GM18511 (cell line): ENCODE data around the gene MAP3K7CL.
A peak's percentile ranks its signal among the peaks of the same experiment; 100 is the strongest.

Source experiments
- ATAC-seq: cut with Tn5 transposase; IDR thresholded peaks from one replicate; pipeline ENCODE4 v1.9.1; 2021; ENCODE audit warnings: mild to moderate bottlenecking, moderate library complexity; ENCODE audit not compliant: unreplicated experiment

Gene MAP3K7CL

GRCh38 chr21:29130270-29130969 is at the start of gene MAP3K7CL:
Gene MAP3K7CL, plus strand, starts transcription at chr21:29130644. Its CDS starts 2,701 bp downstream, at chr21:29133345.
- no peak for ATAC-seq

GRCh38 chr21:29082046-29082815 is 48.2 kb upstream of the MAP3K7CL start:
- ATAC-seq: no peak

DNA sequence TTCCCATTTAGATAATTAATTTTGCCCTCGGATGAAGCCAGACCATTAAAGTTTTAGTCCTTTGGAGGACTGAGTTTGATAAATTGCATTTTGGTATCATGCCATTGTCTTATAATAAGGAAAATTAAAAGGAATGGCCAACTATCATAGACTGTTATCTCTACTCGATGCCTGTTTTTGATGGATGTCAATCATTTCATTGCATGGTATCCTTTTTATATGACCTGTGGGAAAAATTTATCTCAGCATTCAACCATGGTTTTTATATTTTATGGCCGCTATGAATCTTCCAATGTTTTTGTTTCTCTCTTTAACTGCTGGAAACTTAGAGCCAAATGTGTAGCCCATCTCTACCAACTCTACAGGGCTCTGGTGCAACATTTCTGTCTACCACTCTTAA is 47.1 kb upstream of the MAP3K7CL start:
- no peak for ATAC-seq

- no peak for ATAC-seq
These were observed 46.1 kb upstream of the MAP3K7CL start for GRCh38 chr21:29084372-29084771.

DNA sequence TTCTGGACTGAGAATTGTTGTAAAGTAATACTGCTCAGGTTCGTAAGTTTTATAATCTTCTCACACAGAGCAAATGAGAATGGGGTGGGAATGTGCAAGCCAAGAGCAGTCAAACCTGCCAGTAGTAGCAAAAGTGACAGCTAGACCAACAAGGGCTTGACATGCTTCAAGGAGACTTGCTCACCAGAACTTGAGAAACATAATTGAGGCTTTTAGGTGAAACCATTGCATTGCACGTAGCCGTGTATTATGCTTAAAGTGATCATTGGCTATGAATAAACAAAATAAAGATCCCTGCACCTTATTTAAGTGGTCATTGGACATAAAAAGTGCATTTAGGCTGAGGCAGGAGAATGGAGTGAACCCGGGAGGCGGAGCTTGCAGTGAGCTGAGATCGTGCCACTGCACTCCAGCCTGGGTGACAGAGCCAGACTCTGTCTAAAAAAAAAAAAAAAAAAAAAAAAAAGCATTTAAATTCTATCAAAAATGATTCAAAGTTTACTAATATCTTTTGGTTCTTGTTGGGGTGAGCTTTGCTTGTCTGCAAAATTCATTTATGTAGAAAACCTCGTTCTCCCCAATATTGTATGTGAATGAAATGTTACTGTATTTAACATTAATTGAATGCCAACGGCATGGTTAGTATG is 45.2 kb upstream of the MAP3K7CL start:
- ATAC-seq: no peak

GRCh38 chr21:29091033-29091432 is 39.4 kb upstream of the MAP3K7CL start:
- ATAC-seq: no peak

GRCh38 chr21:29092102-29092959 is 38.1 kb upstream of the MAP3K7CL start:
- ATAC-seq: no peak

DNA sequence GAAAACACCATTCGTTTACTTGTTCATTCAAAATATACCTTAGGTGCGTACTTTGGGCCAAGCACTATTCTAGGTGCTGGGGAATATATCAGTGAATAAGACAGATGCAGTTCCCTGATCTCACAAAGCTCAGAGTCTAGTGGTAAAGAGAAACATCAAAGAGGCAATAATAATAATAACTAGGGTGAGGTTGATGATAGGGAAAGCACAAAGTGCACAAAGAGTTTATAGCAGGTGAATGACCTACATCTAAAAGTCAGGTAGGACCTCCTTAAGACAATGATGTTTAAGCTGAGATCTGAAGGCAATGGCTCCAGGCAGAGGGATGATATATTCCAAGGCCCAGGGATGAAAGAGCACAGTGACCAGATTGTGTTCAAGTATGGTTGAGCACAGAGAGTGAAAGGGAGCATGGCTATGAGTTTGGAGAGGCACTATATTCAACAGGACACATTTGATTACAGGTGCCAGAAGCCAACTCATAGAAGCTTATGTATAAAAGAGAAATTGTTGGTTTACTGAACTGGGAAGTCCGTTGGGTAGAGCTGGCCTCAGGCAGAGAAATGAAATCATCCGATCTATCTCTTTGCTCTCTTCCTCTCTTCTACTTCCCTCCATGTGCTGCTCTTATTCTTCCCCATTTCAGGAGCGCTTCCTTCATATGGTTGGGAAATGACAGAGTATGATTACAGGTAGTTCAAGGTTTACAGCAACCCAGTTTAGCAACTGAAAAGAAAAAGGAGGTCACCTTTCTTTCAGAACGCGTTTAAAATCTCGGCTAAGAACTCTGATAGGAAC is 34.0 kb upstream of the MAP3K7CL start:
- no peak for ATAC-seq

DNA sequence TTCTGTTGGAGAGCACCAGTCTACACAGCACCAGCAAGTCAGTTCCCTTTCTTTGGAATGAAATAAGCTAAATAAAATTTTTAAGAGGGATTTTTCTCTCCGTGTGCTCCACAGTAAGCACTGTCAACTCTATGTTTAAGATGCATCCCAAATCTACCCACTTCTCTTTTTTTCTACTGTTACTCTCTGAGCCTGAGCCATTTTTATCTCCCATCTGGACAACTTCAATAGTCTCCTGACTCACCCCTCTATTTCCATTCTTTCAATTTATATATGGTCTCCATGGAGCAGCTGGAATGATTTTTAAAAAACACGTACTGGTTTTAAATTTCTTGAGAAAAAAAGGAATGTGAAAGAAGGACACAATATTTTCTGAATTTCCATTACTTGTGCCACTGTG is 32.3 kb upstream of the MAP3K7CL start:
- ATAC-seq: no peak

DNA sequence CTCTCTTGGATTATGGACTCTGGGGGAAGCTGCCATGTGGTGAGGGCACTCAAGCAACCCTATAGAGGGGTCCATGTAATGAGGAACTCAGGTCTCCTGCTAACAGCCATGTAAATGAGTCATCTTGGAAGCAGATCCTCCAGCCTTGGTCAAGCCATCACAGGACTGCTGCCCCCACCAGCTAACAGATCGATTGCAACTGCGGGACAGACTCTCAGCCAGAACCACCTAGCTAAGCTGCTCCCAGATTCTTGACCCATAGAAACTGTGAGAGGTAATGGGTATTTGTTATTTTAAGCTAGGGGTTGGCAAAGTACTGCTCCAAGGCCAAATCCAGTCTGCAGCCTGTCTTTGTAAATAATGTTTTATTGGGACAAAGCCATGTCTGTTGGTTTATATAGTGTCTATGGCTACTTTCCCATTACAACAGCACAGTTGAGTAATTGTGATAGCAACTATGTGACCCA is 27.6 kb upstream of the MAP3K7CL start:
- no peak for ATAC-seq

- peak; percentile 78 for ATAC-seq
These were observed 26.2 kb upstream of the MAP3K7CL start for GRCh38 chr21:29104239-29104708.

- no peak for ATAC-seq
These were observed 25.2 kb upstream of the MAP3K7CL start for GRCh38 chr21:29105218-29105617.

- no peak for ATAC-seq
These were observed 15.5 kb upstream of the MAP3K7CL start for GRCh38 chr21:29114765-29115500.

DNA sequence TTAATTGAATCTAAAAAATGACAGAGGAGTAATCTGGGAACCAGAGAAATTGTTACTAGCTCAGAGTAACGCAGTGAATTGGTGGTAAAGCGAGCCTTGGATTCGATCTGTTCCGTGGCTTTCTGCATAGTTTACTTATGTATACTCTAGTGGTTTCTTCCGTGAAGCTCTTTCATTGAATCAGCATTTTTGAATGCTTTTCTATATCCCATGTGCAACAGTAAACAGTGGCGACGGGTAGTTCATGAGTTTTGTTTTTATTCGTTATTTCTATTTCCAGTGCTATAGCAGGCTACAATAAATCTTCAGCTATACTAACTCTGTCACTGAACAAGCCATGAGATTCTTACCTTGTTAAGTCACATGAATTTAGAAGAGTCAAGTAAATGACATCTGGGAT is 14.5 kb upstream of the MAP3K7CL start:
- no peak for ATAC-seq

GRCh38 chr21:29117372-29117955 is 13.0 kb upstream of the MAP3K7CL start:
- ATAC-seq: peak; percentile 71

DNA sequence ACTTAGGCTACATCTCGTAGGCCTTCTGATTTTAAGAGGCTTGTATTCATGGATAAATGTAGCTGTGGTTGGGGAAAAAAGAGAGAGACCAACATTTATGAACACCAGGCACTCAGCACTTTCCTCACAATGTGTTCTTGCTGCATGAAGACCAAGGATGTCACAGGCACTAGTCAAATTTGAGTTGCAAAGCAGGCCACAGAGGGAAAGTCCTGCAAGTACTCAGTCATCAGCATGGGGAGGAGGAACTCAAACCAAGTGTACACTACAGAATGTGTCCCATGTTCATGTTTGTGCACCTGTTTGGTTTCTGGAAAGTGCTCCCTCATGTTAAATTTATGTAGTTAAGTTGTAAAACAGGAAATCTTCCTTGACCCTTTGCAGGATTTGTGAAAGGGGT is 8.7 kb upstream of the MAP3K7CL start:
- ATAC-seq: peak; percentile 52

- ATAC-seq: peak; percentile 34
These were observed 5.8 kb upstream of the MAP3K7CL start for GRCh38 chr21:29124645-29125044.

DNA sequence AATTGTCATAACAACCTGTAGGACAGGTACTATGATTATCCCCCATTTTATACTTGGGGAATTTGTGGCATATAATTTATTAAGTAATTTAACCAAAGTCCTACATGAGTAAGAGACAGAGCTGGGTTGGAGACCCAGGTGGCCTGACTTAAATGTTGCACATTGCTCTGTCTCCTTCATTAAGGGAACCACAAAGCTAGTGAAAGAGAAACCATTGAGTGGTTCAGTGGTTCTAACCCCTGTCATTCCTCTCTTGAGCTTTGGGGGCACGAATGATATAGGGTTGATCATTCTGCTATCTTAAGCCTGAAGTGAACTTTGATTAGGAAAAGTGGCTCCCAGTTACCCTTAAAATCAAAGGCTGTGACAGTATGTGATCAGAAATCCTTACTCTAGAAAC is 5.3 kb upstream of the MAP3K7CL start:
- ATAC-seq: peak; percentile 91

- no peak for ATAC-seq
These were observed 4.5 kb upstream of the MAP3K7CL start for GRCh38 chr21:29125979-29126378.
